Activated CD8-positive, alpha-beta memory T cell treated with anti-CD3 and anti-CD28 coated beads for 1 hour (primary cell): Measurements from ENCODE around the gene SSX2IP.
"Not testable (repeated sequence)": the region's sequence is repeated elsewhere in the genome, so short reads cannot be mapped to it uniquely, and the experiment has no call there.

Experiments used
- DNase-seq, 2 donors: peaks; one replicate each; pipeline ENCODE4 v3.0.0-alpha.2; 2020; ENCODE audit warnings: low read depth in 1 of 2; ENCODE audit errors: extremely low read depth in 1 of 2

Gene SSX2IP

DNA sequence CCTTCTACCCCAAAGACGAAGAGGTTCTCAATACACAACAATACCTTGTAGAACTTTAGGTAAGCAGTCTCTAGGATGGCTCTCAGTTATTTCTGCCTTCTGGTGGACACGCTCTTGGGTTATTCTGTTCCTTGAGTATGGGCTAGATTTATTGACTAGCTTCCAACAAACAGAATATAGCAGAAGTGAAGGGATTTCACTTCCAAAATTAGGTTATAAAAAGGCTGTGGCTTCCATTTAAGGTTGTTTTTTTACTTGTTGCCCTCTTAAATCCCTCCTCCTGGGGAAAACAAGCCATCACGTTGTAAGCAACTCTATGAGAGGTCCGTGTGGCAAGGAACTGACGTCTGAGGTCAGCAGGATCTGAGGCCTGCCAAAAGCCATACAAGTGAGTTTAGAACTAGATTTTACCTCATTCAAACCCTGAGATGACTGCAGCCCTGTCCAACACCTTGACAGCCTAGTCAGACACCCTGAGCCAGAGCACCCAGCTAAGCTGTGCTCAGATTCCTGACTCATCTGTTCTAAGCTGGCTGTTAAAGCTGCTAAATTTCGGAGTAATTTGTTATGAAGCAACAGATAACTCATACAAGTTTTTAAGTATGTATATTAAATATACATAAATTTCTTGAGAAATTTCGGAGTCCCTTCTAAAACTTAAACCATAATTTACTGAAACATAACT, 12.7 kb downstream of the SSX2IP start:
- no peak for DNase-seq

DNA sequence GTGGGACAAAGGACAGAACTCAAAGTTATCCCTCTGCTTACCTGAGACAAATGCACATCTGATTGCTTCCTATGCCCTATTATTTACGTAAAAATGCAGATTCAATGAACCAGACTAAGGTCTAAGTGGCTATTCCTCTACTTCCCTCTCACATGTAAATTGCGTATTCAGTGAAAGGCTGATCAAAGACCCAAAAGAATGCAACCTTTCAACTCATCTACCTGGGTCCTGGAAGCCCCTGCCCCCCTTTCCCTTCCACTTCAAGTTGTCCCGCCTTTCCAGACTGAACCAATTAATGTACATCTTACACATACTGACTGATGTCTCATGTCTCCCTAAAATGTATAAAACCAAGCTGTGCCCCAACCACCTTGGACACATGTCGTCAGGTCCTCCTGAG, 14.6 kb downstream of the SSX2IP start:
- DNase-seq: no peak

DNA sequence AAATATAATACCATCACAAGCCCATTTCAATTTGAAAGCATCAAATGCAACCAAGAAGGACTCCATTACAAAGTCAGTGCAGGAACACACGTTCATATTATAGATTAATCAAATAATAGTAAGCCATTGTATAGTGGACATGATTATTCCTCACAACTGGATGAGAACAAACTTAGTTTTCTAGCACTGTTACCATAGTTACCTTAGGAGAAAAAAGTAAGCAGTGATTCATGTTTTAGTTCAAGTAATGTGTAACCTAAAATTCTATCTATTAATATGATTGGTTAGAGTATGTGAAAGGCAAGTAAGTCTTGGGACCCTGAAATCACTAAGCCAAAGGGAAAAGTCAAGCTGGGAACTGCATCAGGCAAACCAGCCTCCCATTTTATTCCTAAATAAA, 15.2 kb downstream of the SSX2IP start:
- DNase-seq: no peak

DNA sequence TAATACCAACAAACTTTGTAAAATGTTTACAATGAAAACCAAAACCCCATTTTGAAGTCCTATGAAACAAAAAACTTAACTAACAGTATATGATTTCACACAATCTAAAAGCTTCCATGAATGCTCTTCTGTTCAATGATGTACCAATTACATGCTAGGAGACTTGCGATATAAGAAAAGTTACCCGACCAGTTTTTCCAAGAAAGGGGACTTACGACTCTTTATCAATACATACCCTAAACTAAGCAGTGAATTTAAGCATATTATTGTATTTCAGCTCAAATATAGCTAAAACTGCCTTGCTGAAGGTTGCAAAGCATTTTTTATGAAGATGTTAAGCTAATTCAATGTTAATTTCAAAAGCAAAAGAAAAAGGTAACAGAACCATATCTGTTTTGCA, 15.6 kb downstream of the SSX2IP start:
- DNase-seq: no peak

DNA sequence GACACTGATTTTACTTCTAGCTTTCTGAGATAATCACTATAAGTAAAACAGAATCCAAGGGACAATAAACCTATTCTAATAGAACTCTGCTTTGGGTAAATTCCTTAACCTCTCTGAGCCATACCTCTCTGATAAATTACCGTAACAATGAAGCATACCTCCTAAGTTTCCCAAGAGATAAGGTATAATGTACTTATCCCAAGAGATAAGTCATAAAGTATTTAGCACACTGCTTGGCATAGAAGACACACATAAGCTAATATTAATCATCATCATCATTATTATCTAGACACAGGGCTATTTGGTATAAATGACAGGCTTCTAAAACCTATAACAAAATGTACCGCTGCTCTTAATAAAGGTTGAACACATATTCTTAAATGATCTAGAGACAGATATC, 16.2 kb downstream of the SSX2IP start:
- DNase-seq: no peak

DNA sequence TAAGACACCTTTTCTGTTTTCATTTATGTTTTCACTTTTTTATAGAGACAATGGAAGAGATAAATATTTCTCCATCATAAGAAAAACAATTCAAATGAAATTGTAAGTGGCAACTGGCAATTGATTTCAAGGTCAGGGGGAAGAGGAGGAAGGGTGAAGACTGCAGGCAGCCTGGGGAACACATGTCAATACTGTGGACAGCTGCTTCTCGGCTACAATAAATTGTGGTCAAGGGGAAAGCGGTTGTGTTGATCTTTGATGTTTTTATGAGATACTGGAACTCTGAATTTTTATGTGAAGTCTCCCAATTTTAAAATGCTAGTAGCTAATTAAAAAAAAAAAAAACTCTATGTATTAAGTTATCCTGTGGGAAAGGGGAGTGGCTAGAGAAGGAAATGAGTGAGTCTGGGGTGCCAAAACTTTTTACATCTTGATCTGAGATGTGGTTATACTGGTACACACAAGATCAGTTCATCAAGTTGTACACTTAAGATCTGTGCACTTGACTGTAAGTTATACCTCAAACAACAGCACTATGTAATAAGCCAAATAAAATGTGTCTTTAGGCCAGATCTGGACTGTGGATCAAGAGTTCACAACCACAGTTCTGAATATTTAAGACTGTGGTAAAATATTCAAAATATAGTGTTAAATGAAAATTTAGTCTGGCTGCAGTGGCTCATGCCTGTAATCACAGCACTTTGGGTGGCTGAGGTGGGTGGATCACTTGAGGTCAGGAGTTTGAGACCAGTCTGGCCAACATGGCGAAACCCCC, 18.0 kb downstream of the SSX2IP start:
- DNase-seq: no peak

DNA sequence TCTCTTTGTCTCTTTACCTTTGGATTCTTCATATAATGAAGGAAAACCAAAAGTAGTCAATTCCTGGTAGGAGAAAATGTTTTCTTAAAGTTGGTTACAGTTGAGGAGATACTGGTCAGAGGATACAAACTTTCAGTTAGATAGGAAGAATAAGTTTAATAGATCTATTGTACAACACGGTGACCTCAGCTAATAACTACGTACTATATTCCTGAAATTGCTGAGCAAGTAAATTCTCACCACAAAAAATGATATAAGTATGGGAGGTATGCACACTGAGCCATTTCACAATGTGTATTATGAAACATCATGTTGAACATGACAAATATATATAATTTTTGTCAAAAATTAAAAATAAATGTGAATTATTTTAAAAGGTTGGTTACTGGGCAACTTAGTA, 20.4 kb downstream of the SSX2IP start:
- no peak for DNase-seq

DNA sequence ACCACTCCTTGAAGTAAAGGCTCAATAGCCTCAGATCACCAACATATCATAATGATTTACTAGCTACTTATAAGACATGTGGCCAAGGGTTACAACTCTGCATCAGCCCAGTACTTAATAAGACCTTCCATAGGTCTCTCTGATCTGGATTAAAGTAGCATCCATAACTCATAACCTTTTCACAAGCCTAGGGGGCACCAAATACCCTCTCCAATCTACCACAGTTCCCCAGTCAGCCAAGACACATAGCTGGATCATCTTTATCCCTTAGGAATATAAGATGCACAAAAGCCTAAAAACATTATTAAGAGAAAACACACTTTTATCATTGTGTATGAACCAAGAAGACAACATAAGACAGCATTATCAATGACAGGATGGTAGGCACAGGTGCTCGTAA, 22.1 kb downstream of the SSX2IP start:
- DNase-seq: no peak

DNA sequence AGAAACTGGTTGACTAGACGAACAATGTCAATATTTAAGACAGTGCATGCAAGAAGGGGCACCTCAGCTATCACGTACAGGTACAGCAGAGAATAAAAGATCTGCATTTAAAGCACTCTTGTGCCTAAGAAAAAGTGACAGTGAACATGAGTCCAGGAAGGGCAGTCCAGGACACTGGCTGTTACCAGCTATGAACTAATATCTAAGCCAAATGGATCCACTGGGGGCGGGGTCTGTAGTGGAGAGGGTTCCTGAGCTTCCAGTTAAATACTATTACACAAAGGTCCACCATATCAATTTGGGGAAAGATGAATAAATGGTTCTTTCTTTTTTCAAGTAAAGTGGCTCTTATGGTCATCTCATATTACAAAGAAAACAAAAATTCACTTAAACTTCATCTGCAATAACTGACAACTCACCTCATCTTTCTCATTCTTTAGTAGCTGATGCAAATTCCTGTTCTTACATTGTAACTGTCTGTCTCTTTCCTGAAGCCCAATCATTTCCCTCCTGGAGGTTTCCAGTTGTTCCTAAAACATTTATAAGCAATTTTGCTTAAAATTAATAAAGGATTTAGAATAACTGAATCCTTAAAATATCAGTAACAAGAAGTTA, 24.5 kb downstream of the SSX2IP start:
- no peak for DNase-seq

DNA sequence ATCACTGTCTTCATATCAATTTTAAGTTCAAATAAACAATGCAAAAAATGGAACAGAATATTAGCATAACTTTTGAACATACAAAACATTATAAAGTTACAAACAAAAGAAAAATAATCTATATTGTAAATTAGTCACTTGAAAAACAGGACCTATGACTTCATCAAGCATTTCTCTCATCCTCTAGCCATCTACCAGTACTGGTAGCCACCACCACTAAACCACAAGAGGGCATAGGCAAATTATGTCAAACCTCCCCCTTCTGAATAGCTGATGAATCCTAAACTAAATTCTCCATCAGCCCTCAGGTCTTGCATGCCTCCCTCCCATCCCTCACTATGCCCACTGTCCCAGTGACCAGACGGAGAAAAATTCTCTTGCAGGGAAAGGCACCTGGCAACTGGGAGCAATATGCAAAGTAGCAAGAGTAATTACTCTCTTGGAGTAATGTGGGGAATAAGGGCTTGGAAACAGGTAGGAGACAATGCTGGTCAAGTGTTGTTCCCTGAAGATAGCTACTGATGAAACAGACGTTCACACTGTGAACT, 37.1 kb downstream of the SSX2IP start:
- no peak for DNase-seq

DNA sequence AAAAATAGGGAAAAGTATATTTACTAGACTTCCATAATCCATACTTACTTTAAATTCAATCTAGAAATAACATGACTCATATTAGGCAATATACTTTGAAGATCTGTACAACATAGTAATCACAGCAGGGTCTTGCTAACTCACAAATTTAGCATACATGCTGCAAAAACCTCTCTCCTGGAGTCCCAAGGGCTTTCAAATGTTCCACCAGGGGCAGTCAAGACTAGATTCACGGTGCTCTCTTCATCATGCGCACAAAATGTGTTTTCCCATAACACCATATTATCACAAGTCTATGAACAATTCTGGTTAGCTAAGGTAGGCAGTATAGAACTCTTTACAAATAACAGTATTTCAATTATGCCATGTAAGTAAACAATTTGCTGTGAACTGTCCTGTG, 45.8 kb downstream of the SSX2IP start:
- no peak for DNase-seq

DNA sequence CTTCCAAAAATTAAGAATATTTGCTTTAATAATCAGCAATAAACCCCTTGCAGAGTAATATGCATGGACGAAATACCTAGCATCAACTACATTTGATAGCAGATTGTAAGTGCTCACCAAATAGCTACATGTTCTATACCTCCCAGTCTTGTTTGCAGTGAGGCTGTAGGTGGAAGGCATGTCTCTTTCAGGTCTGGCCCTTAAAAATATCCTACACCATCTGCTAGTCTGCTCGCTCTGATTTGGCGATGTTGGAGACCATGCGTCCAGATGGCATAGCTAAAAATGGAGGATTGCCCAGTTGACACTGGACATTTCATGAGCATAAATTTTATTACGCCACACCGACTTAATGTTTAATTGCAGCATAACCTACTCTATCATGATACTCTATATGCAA, 47.1 kb downstream of the SSX2IP start:
- no peak for DNase-seq

DNA sequence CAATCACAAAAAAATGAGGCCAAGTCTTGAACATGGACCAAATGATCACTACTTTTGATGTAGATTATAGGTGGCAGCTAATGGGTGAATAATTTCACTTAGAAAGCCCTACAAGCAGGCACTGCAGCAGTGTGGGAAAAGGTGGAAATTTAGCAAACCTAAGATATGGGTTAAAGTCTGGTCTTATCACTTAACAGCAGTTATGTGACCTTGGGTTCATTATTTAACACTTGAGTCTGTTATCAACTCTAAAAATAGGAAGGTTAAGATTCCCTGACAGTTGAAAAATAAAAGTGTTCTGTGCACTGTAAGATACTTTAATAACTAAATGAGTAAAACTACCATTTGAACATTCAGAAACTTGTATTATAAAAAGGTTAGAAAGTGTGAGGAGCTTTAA, 47.5 kb downstream of the SSX2IP start:
- no peak for DNase-seq

DNA sequence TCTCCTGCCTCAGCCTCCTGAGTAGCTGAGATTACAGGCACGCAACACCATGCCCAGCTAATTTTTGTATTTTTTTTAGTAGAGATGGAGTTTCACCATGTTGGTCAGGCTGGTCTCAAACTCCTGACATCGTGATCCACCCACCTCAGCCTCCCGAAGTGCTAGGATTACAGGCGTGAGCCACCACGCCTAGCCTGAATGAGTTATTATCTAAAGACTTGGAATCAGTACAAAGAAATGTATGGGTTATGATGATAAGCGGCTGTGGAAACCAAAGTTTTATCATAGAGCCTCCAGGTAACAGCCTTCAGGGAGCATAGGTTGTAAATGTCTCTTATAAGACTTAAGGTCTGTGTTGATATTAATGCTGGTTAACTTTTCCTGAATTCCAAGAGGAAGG, 50.5 kb downstream of the SSX2IP start:
- DNase-seq: not testable (repeated sequence)

DNA sequence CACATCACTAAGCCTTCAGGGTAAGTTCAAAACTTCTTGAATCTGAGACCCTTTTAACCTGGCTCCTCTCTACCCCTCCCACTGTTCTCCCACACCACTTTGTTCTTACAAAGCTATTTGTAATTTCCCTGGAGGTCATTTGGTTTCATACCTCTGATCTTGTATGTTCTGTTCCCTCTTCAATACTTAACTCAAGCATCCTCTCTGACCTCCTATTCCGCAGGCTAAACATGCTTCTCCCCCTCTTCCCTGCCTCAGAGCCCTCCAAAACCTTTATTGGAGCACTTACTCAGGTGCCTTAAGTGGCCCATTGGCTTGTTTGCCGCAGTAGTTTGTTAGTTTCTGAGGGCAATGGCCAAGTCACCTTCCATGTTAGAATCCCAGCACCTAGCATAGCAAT, 54.8 kb downstream of the SSX2IP start:
- DNase-seq: no peak

DNA sequence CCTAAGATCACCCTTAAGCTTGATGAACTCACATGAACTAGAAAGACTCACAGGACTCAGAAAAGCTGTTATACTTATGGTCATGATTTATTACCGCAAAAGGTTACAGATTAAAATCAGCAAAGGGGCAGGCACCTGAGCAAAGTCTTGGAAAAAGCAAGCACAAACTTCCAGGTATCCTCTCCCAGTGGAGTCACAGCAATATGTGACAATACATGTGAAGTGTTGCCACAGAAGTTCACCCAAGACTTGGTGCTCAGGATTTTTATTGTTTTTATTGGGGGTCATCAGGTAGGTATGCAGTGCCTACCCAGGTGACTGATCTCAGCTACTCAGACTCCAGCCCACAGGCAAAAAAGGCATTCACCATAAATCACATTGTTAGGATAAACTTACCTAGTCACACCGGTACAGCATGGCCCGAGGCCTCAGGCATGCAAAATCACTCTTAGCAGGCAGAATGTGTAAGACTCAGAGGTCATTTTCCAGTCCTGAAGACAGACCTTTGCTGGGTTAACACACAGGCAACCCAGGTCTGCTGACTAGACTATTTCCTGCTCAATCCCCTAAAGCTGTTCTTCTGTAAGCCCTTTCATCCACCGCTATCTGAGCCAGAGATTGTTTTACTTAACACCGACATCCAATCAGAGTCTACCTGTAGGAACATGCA, 55.6 kb downstream of the SSX2IP start:
- no peak for DNase-seq

DNA sequence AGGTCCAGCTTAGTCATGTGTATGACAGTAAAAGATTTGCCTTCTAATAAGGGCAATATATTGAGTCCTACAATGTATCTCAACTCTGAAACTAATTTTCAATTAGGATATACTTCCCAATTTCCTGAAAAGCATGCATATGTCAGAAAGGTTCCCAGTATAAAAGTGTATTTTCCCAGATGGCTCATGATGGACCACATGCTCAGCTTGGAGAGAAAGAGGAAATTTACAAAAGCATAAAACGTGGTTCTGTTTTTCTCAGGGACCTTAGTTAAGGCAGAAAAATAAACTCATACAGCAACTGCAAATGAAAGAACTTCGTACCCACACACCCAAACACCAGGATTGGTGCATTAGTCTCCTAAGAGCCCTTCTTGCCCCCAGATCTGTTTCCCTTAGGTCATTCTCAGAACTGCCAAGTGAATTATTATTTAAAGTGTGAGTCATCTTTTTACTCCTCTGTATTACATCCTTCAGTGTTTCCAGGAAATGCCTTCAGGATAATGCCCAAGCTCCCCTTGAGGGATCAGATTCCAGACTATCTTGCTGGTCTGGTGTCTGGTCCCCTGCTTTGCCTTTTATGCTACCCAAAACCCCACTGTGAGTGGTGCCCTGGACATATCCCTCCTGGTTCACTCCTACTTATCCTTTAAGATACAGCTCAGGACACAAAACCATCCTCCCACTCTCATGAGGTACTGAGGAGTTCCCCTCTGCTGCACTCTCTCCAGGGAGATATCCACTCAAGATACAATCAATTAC, 57.4 kb downstream of the SSX2IP start:
- no peak for DNase-seq

DNA sequence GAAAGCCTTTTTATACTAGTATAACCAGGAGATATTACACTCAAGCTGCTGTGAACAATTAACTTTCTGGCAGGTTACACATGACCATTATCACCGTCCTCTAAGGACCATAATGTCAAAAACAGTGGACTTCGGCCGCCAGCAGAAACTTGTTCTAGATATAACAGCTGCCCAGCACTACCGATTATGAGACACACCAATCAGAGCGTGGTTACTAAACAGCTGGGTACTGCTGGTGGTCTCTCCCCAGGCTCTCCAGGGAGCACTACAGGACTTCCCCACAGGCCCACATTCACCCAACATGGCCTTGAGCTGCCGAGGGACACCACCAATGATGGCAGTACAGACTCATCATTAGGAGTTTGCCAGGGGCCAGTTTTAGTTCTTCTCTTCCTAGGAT, 58.1 kb downstream of the SSX2IP start:
- no peak for DNase-seq

DNA sequence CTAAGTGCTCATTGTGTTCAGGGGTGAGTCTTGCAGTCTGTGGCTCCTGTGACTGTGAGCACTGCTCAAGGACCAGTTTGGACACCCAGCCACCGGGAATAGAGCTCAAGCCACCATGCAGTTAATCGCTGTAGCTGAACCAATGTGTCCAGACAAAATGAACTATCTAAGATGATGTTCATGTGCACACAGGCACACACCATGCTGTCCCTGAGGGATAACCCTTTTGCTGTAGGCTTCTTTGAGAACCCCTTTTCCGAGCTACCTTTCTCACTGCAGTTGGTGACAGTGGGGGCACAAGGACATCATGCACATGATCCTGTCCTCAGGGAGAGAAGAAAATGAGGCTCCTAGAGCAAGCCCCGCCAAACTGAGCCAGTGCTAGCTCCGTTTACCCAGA, 65.4 kb downstream of the SSX2IP start:
- no peak for DNase-seq

DNA sequence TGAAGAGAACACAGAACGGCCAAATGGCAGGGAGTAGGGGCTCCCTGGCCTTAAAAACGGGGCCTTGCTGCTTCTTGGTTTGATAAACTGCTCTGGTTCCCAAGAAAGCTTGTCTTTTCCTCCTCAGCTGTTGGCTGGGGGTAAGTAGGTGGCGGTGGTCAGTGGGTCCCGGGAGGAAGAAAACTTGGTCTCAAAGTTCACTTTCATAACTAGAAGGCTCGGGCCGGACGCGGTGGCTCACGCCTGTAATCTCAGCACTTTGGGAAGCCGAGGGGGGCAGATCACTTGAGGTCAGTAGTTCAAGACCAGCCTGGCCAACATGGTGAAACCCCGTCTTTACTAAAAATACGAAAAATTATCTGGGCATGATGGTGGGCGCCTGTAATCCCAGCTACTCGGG, 68.7 kb downstream of the SSX2IP start:
- DNase-seq: no peak
